Esophagus squamous epithelium (tissue), 4 donors: ENCODE measurements around the gene ADIG.

ENCODE experiments used
- POLR2A ChIP-seq, 4 donors: fragments of 450-650 bp; IDR thresholded peaks; one replicate each; pipeline ENCODE4 v1.6.1; 2017; ENCODE audit warnings: antibody characterized with exemption in 4 of 4, mild to moderate bottlenecking in 4 of 4, moderate library complexity in 3 of 4
- TF ChIP-seq, protein P1 (sequence below), 6 experiments: fragments of 450-650 bp in 4 of 6; fragments of 200-600 bp in 2 of 6; sonication (generic) in 2 of 6; IDR thresholded peaks; one replicate each; pipeline ENCODE4 v1.5.1; 2016 to 2019; ENCODE audit warnings: antibody characterized with exemption in 6 of 6, mild to moderate bottlenecking in 4 of 6, moderate library complexity in 4 of 6

DNA sequence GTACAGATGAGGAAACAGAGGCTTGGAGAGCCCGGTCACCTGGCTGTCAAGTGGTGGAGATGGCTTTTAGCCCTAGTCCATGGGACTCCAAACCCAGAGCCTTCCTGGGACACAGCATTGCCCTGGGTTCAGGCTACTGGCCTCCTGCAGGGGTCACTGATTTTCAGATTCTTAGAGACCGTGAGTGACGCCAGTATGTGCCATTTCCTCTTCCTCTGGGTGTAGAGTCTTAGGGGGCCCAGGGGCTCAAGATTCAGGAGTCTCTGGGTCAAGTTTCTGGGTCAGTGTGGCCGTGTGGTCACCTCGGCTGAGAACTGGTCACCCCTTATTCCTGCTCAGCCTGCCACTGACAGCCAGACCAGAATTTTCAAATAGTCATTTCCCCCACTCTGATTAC lies 21.2 kb downstream of the ADIG start:
- TF ChIP-seq, protein P1, sequence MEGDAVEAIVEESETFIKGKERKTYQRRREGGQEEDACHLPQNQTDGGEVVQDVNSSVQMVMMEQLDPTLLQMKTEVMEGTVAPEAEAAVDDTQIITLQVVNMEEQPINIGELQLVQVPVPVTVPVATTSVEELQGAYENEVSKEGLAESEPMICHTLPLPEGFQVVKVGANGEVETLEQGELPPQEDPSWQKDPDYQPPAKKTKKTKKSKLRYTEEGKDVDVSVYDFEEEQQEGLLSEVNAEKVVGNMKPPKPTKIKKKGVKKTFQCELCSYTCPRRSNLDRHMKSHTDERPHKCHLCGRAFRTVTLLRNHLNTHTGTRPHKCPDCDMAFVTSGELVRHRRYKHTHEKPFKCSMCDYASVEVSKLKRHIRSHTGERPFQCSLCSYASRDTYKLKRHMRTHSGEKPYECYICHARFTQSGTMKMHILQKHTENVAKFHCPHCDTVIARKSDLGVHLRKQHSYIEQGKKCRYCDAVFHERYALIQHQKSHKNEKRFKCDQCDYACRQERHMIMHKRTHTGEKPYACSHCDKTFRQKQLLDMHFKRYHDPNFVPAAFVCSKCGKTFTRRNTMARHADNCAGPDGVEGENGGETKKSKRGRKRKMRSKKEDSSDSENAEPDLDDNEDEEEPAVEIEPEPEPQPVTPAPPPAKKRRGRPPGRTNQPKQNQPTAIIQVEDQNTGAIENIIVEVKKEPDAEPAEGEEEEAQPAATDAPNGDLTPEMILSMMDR (IDR thresholded peaks at IDR 0.05) = no peak
- no peak for TF ChIP-seq POLR2A (IDR thresholded peaks at IDR 0.05)
